ENCODE measurements around the gene ARHGAP8.

The ARHGAP8 gene

DNA sequence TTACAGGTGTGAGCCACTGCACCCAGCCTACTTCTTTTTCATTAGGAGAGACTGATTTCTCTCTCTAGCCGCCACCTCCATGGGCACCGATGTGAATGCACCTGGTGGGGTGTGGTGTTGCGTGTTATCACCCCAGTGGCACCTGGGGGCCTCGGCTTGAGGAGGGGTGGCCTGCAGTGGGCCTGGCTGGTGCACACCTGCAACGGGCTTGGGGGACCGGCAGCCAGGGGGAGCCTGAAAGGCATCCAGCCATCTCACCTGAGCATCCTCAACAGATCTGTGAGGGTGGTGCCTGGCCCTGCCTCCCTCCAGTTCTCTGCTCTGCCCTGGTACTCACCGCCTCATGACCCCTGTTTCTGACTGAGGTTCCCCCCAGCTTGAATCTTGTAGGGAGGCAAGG lies 108.9 kb downstream of the ARHGAP8 start:
- no peak for DNase-seq (ENCODE audit: low spot score)

DNA sequence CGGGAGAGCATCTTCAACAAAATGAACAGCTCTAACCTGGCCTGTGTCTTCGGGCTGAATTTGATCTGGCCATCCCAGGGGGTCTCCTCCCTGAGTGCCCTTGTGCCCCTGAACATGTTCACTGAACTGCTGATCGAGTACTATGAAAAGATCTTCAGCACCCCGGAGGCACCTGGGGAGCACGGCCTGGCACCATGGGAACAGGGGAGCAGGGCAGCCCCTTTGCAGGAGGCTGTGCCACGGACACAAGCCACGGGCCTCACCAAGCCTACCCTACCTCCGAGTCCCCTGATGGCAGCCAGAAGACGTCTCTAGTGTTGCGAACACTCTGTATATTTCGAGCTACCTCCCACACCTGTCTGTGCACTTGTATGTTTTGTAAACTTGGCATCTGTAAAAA lies 109.9 kb downstream of the ARHGAP8 start:
- DNase-seq (ENCODE audit: low spot score) = no peak

DNA sequence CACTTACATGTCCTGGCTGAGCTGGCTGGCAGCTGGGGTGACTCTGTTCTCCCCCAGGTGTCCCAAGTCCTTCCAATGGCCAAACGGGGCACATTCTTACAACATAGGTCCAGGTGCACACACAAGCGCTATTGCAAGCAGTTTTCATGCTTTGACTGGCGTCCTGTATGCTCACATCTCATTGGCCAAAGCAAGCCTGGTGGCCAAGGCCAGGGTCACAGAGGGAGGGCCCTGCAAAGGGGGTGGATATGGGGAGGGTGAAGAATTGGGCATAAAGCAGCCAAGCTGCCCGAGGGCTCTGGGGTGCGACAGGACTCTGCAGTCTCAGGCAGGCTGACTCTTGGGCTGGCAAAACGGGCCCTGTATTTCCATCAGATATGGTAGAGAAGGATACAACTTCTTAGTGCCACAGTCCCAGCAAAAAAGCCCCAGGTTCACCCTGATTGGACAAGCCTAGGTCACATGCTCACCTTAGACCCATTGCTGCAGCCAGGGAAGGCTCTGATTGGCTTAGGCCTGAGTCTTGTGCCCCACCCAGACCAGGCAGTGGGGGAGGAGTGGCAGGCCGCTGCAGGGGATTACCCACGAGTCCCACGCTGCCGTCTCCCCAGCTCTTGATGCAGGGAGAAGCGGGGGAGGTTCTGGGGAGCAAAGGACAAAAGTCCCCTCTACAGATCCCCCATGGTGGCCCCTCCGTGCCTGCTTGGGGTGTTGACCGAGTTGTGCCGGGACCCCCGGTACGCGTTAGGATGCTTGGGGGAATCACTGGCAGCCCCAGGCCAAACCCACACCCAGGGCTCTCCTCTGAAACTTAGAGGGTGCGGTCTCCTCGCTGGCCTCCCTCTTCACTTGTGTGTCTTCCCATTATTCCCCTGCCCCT lies 110.8 kb downstream of the ARHGAP8 start:
- DNase-seq (ENCODE audit: low spot score) = no peak

DNA sequence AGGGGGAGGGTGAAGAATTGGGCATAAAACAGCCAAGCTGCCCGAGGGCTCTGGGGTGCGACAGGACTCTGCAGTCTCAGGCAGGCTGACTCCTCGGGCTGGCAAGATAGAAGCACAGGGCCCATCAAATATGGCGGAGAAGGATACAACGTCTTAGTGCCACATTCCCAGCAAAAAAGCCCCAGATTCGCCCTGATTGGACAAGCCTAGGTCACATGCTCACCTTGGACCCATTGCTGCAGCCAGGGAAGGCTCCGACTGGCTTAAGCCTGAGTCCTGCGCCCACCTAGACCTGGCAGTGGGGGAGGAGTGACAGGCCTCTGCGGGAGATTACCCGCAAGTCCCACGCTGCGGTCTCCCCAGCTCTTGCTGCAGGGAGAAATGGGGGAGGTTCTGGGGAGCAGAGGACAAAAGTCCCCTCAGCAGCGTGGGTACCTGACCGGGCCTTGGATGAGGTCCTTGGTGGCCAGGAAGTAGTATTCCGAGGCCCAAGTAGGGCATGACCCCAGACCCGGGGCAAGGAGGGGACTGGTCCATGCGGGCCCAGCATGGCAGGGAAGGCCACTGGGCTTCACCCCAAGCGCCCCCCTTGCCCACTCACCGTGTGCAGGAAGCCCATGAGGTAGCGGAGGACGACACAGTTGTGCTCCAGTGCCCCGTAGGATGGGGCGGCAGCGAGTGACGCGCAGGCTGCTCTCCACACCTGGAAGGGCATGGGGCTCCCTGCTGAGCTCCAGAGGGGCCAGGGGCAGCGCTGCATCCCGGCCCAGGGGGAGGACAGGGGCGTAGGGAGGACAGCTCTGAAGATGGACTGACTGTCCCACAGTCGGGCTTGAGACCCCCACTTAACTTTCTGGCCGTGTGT lies 113.0 kb downstream of the ARHGAP8 start:
- no peak for DNase-seq (ENCODE audit: low spot score)

DNA sequence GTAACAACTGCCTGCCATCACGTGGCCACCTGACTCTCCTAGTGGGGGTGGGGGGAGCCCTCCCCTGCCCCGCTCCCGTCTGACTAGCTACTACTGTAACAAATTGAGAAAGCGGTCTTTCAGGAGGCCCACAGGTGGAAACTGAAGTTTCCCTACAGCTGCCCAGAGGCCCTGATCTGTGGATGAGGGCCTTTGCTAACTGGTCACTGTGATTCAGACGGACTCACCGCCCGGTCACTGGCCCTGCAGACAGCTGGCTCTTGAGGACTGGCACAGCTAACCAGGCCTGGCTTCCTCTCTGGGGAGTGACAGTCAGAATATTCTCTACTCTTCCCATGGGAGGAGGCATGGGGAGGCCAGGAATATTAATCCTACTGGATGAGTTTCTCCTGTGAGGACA lies 116.8 kb downstream of the ARHGAP8 start:
- DNase-seq (ENCODE audit: low spot score) = no peak

DNA sequence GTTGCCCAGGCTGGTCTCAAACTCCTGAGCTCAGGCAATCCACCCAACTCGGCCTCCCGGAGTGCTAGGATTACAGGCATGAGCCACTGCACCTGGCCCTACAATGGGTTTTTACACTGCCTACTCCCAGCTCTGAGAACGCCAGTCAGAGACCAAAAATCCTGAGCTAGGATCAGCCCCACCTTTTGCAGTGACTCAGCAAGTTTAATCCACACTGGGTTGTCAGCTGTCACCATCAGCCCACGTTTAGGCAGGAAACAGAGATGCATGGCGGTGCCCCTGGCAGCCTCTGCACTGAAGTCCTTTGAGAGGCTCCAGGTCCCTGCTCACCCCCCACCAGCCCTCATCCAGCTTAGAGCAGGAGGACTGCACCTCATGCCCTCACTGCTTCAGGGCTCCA lies 117.6 kb downstream of the ARHGAP8 start:
- no peak for DNase-seq (ENCODE audit: low spot score)

DNA sequence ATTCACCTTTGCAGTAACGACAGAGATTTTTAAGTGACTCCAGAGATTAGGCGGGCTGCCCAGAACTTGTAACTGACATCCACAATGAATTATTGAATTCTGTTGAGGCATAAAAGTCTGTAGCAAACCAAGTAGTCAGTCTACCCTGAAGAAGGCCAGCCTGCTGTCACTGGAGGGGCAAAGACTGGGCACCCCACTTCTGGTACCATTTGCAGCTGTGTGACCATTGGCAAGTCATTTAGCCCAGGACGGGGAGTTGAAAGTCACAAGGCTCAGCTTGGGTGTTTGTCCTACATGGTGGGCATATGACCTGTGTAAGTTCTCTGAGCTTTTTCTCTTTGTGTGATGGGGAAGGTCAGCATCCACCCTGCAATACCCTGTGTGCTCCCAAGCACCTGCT lies 119.4 kb downstream of the ARHGAP8 start:
- no peak for DNase-seq (ENCODE audit: low spot score)

DNA sequence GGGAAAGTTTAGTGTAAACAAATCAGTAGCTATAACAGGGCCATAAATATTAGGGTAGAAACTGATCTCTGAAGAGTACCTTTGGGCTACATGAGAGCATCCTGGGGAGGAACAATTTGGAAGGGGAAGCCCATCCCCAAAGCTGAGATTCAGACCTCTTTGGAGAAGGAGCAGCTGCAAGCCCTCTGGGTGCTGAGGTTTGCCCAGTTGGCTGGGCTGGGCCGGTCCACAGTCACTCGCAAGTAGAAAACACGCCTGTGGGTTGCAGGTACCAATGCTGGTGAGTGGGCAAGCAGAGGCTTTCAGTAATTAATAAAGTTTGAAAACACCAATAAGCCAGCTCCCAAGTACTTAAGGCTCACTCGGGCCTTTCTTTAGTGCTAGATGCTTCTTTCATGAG lies 124.5 kb downstream of the ARHGAP8 start:
- no peak for DNase-seq (ENCODE audit: low spot score)

DNA sequence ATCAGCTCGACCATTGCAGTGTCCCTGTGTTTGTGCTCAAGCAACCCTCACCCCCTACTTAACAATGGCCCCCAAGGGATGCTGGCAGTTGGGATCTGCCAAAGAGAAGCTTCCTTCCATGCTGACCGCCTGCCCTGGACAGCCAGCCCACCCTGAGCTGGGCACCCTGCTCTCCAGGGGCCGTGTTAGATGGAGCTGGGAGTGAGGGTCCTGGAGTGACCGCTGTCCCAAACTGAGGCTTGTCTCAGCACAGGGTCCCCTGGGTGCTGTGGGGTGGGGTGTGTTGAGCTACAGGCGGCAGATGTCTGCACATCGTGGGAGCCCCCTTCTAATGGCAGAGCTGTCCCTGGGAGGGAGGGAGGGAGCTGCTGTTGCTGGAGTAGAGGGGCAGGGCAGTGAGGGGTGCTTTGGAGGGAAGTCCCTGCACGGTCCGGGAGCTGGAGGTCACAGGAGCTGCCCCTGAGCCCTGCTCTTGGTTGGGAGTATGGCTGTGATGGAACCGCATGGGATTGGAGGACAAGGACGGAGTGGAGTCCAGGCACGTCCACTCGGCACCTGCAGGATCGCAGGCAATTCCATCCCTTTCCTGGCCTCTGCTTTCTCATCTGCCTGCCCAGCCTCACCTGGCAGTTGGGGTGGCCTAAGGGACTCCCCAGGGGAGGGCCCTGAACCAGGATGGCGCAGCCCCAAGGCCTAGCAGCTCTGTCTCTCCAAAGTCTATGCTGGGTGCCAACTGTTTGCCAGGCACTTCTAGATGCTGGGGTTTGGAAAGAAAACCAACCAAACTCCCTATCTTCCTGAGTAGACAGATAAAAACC lies 126.3 kb downstream of the ARHGAP8 start:
- no peak for DNase-seq (ENCODE audit: low spot score)

DNA sequence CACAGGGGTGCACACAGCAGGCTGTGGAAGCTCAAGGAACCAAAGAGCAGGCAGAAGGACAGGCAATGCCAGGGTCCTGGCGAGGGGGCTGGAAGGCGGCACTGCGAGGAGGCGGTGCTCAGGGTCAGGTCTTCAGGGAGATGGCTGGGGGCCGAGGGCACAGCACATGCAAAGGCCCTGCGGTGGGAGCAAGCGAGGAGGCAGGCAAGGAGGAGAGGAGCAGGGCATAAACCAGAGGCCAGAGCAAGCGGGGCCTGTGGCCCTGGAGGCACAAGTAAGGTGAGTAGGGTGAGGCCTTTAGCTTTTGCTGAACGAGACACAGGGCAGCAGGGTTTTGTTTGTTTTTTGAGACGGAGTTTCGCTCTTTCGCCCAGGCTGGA lies 126.9 kb downstream of the ARHGAP8 start:
- no peak for DNase-seq (ENCODE audit: low spot score)

DNA sequence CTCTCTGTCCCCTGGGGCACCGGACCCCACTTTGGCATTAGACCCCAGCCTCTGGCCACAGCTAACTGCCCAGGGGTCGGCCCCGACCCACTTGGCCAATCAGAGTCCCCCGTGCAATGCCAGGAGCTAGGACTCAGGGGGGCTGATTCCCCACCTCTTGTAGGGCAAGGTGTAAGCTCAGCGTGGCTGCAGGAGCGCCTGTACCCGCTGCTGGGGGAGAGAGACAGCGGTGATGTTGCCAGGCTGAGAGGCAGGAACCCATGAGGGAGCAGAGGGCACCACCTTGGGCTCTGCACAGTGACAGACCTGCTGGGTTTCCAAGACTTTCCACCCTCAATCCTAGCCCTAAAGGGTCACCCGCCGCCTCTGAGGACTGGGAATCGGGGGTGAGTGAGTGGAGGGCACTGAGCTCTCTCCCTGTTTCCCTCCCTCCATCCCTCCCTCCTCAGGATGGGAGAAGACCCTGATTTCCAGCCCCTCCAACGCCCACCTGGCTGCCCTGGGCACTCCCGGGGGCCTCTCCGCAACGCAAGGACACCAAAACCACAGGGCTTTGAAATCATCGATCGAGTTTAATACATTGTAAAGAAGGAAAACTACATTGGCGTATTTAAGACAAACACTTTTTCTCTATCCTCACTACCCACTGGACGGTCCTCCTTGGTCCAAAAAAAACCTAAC lies 128.4 kb downstream of the ARHGAP8 start:
- no peak for DNase-seq (ENCODE audit: low spot score)

DNA sequence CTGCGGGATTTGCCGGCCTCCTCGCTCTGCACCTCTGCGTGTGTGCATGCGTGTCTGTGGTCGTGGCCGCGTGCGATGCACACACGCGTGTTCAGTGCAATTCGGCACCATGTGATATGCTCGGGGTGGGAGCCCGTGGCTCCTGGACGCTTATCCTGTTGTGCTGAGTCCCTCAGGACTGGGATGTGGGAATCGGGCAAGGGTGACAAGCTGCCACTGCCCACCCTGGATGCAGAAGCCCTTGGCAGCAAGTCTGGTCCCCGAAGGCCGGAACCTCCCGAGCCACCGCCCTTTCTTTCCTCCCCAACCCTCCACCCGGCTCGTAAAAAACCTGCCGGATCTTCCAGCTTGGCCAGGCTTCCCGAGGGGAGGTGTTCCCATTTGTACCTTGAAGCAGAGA lies 129.2 kb downstream of the ARHGAP8 start:
- DNase-seq (ENCODE audit: low spot score) = no peak

DNA sequence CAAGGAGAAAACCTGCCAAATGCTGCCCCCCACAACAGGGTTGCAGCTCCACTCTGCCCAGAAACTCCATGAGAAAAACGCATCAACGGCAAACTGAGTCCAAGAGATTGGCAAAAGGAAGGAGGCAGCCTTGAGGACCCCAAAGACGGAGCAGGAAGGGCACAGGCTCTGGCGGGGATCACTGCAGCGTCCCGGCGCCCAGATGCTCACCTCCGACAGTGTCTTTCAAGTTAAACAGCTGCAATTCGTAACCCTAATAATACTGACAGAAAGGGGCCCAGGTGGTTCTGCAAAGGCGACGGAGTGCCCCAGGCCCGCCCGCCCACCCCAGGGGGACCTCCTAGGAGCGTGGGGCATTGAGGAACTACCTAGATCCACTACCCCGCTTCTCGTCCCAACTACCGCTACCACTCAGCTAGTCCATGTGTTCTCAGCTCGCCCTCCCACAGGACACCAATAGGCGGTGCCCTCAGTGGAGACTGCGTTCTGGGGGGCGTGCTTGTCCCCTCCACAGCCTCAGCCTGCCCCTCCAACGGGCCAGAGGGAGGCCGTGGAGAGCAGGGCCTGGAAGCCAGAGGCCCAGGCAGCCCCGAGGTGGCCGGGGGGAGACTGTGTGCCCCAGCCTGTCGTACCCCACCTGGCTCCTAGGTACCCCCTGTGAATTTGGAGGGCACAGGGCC lies 130.0 kb downstream of the ARHGAP8 start:
- DNase-seq (ENCODE audit: low spot score) = peak; percentile 4

DNA sequence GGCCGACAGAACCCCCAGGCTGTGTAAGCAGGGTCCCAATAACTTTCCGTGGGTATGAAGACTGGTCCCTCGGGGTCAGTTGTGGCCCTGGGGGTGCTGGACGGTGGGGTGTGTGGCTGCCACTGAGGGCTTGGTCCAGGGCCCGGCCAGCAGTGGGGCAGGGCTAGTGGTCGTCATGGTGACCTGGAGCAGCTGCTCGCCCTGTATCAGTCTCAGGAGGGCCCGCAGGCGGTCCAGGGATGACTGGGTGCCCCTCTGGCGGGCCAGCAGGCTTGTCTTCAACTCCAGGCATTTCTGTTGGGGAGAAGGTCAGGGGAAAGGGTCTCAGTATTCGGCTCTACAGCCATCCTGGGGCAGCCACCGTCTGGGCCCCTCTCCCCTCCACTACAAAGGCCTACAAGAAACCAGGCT lies 130.6 kb downstream of the ARHGAP8 start:
- DNase-seq (ENCODE audit: low spot score) = no peak

DNA sequence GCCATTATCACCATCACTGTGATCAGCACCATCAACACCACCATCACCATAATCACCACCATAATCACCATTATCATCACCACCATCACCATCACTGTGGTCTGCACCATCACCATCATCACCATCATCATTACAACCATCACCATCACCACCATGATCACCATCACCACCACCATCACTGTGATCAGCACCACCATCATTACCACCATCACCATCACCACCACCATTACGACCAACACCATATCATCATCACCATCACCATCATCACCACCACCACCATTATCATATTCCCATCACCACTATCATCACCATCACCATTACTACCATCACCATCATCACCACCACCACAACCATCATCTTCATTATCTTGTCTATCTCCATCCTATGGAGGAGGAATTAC lies 132.2 kb downstream of the ARHGAP8 start:
- DNase-seq (ENCODE audit: low spot score) = no peak

DNA sequence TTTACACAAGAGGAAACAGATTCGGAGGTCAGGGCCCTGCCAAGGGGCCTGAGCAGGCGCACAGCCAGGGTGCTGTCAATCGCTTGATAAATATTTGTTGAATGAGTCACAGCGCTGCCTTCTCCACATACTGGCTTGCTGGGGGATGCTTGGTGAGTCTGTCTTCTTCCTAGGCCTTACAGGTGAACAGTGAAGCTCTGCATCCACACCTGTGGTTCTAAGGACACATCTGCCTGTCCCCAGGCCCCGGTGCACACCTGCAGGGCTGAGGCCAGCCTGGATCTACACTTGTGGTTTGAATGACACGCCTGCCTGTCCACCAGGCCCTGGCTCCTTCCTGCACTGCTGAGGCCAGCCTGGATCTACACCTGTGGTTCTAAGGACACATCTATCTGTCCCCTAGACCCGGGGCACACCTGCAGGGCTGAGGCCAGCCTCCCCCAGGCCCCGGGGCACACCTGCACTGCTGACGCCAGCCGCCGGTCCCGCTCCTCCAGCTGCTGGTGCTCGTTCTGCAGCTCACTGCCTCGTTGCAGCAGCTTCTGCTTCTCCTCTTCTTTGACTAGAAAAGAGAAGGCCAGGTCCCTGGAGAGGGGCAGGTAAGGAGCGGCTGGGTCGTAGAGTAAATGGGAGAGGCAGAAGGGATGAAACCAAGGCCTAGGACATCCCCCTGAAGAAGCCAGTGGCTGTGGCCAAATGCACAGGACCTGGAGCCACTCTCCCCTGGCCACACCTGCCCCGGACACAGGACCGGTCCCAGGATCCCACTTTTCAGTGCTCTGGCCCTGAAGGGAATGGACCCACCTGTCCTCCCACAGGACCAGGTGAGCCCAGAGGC lies 132.8 kb downstream of the ARHGAP8 start:
- DNase-seq (ENCODE audit: low spot score) = no peak

DNA sequence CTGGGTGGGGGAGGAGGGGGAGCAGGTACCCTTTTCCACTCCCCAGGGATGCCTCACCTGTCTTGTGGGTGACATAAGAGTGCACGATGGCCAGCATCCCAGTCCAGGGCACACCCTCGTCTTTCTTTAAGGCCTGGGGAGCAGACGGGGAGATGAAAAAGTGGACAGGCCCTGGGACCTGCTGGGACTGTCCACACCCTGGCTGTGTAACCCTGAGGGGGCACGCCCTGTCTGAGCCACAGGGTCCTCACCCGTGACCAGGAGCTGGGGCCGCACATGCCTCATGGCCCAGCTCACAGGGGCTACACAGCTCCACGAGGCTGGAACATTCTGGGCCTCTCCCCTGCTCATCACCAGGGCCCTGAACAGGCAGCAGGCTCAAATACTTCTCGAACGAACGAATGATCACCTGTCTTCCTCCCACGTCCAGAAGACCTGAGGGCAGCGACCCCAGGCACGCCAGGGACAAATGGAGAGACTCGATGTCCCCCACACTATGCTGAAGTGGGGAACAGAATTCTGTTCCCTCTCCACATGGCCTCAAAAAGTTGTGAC lies 133.5 kb downstream of the ARHGAP8 start:
- DNase-seq (ENCODE audit: low spot score) = no peak

DNA sequence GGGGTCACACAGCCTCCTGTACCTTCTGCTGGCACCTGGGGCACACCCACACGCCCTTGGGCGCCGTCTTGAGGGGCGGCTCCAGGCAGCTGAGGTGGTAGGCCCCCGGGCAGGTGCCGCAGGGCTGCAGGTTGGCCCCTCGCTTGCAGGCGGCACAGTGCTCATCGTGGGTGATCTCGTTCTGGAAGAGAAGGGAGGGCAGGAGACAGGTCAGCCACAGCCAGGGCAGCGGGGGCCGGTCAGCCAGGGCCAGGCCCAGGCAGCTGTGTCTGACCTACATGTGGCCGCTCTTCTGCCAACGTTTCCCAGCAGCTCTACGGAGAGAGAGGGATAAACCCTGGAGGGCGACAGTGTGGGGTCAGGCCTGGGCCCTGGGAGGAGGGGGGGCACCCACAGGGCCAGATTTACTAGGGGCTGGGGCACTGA lies 135.6 kb downstream of the ARHGAP8 start:
- DNase-seq (ENCODE audit: low spot score) = peak; percentile 6

DNA sequence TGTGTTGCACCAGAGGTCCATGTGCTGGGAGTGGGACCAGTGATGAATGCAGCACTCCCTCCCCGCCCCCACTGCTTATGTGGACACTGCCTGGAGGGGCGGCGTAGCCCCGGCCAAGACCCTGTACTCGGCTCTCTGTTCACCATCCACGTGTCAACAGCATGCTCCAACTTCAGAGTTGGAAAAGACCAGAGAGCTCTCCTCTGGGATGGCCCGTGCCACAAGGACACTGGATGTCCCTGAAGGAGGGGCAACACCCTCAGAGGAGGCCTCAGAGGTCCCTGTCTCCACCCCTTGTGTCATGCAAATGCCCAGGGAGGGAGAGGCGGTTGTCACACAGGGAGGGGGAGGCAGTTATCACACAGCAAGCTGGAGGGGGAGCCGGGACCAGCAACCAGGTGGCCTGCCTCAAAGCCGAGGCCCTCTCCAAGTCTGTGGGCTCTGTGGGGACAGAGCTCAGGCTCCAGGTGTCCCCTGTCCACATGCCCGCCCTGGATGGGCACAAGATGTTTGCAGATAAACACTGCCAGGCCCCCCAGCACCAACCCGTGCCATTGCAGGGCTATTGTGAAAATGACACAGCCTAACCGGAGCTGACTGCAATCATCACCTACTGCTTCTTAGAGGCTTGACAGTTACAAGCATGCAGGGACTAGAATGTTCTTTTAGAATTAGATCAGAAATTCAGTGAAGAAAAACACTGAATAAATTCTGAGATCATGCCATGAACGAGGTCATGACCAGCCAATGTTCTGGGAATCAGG lies 136.3 kb downstream of the ARHGAP8 start:
- peak; percentile 13 for DNase-seq (ENCODE audit: low spot score)

Data from GM03348 (cell line).